Central memory CD8-positive, alpha-beta T cell (primary cell): ENCODE data around the gene PPIH.
"Not testable (repeated sequence)": the region's sequence is repeated elsewhere in the genome, so short reads cannot be mapped to it uniquely, and the experiment has no call there.

Experiments
- ATAC-seq: fragments of 150-1000 bp; cut with Tn5 transposase; replicated peaks from 2 replicates; pipeline ENCODE4 v1.10.0; 2022; ENCODE audit warnings: mild to moderate bottlenecking, moderate FRiP score, moderate number of reproducible peaks; ENCODE audit not compliant: poor library complexity, severe bottlenecking; ENCODE audit errors: extremely low read depth
- DNase-seq, 2 donors: peaks; one replicate each; pipeline ENCODE4 v3.0.0; 2021; ENCODE audit warnings: low spot score in 2 of 2
- H3K27ac Mint-ChIP-seq: one replicate; pipeline ENCODE4 v1.8.0; 2022; ENCODE audit warnings: low read depth, mild to moderate bottlenecking, moderate library complexity, mixed read lengths
- H3K27me3 Mint-ChIP-seq: one replicate; pipeline ENCODE4 v1.8.0; 2022; ENCODE audit warnings: mixed read lengths
- H3K36me3 Mint-ChIP-seq: one replicate; pipeline ENCODE4 v1.8.0; 2022; ENCODE audit warnings: mild to moderate bottlenecking, moderate library complexity, mixed read lengths; ENCODE audit not compliant: insufficient read depth
- H3K4me1 Mint-ChIP-seq: one replicate; pipeline ENCODE4 v1.8.0; 2022; ENCODE audit warnings: mixed read lengths
- H3K4me3 Mint-ChIP-seq: one replicate; pipeline ENCODE4 v1.8.0; 2022; ENCODE audit warnings: mild to moderate bottlenecking, moderate library complexity, mixed read lengths
- H3K9me3 Mint-ChIP-seq: one replicate; pipeline ENCODE4 v1.8.0; 2022; ENCODE audit warnings: mixed read lengths

The PPIH gene

GRCh38 chr1:42722403-42722802 is 64.2 kb downstream of the PPIH start:
- not testable (repeated sequence) for H3K27me3 Mint-ChIP-seq, ATAC-seq, H3K9me3 Mint-ChIP-seq, H3K4me1 Mint-ChIP-seq, H3K27ac Mint-ChIP-seq, H3K36me3 Mint-ChIP-seq, DNase-seq, H3K4me3 Mint-ChIP-seq

GRCh38 chr1:42723511-42723910 is 65.3 kb downstream of the PPIH start:
- Mint-ChIP-seq H3K4me1 (no peaks in the 10 kb centered on the region), H3K9me3 (no peaks in the 10 kb centered on the region), H3K27ac (no peak overlapping the region), H3K4me3 (no peak overlapping the region), H3K36me3 (peaks cover 2% of the 10 kb centered on the region), H3K27me3 (no peaks in the 10 kb centered on the region)
- DNase-seq, result no peak
- no peak for ATAC-seq

DNA sequence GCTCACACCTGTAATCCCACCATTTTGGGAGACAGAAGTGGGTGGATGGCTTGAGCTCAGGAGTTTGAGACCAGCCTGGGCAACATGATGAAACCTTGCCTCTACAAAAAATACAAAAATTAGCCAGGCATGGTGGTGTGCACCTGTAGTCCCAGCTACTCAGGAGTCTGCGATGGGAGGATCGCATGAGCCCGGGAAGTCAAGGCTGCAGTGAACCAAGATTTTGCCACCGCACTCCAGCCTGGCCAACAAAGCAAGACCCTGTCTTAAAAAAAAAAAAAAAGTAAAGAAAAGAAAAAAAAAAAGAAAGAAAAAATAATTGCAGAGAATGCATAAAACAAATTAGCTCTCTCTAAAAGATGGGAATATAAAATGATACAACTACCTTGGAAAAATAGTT is 67.6 kb downstream of the PPIH start:
- not testable (repeated sequence) for H3K4me1 Mint-ChIP-seq, DNase-seq, H3K27me3 Mint-ChIP-seq, H3K4me3 Mint-ChIP-seq, ATAC-seq, H3K36me3 Mint-ChIP-seq, H3K27ac Mint-ChIP-seq, H3K9me3 Mint-ChIP-seq
